HTERT RPE-1 (cell line): ENCODE results near the gene AFF1.
"Not testable (repeated sequence)": the region's sequence is repeated elsewhere in the genome, so short reads cannot be mapped to it uniquely, and the experiment has no call there.

Experiments used
- in situ Hi-C: fragments of 300-500 bp; cut with MboI; formaldehyde crosslinking; loops from 4 replicates; pipeline ENCODE4 v1.14.3; 2020; ENCODE audit warnings: low sequenced_read_pairs

AFF1 gene

DNA sequence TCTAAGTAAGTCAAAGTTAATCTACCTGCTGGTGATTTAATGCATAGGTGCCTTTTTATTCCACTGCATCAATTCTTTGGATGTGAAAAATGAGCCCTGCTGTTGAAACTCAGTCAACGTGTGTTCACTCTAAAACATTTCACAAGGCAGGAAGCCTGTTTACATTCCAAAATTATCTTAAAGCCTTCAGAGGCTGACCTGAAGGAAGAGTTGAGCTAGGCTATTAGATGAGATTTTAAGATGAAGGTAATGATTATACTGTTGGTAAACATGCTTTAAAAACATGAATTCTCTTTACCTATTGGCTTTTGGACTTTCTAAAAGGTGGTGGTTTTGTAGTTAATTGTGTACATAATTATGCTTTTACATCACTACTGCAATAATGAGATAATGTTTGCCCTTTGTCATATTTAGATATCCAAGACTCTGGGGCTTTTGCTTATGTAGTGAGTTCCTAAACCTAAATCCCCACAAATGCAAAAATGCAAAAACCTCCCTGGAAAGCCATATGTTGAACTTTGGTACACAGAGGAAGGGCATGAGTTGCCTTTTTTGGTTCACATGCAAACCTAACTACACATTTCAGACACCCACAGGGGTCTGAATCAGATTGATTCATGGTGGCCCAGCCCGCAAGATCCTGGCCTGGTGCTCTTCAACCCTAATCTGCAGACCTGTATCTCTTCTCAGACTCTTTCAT is 193.3 kb downstream of the AFF1 start:
- in situ Hi-C loops: no loop called here

DNA sequence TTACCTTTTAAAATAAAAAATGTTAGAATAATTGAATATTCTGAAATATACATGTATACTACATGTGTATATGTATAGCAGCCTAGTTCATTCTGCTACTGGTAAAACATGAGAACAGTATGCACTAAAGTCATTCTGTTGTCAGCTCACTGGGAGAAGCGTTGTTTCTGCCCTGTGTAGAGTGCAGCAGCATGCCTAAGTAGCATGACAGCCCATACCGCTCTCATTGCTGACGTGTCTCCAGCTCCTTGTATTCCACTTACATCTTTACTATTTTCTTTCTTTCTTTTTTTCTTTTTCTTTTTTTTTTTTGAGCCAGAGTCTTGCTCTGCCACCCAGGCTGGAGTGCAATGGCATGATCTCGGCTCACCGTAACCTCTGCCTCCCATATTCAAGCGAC is 194.9 kb downstream of the AFF1 start:
- in situ Hi-C loops: no loop called here

- in situ Hi-C loops: no loop called here
These were observed 196.3 kb downstream of the AFF1 start for GRCh38 chr4:87130985-87131703.

DNA sequence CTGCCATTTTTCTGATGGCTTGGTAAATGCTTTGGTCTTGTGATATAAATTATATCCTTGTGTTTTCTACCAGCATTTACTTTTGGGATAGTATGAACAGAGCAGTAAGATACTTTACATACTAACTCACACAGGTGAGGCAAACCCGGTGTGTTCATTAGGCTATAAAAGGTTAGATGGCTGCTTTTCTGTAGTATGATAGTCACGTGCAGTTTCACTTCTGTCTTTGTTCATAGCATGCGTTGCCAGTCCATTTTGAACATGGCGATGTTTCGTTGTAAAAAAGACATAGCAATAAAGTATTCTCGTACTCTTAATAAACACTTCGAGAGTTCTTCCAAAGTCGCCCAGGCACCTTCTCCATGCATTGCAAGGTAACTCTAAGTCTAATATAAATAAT is 197.2 kb downstream of the AFF1 start:
- in situ Hi-C loops: no loop called here

GRCh38 chr4:87133183-87133582 is 198.4 kb downstream of the AFF1 start:
- in situ Hi-C loops: no loop called here

DNA sequence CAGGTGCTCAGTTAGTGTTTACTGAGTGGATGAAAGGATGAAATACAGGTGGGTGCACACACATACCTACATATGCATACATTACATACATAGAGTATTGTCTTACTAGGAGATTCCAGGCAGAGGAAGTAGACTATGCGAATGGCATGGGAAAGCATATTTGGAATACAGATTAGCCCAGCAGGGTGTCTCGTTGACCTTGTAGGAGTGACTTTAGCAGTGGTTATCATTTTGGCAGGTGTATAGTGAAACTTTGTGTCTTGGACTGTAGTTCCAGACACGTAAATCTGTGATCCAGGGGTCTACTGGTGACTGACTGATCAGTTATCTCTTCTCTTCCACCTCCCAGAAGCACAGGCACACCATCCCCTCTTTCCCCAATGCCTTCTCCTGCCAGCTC is 199.3 kb downstream of the AFF1 start:
- in situ Hi-C loops: no loop called here

DNA sequence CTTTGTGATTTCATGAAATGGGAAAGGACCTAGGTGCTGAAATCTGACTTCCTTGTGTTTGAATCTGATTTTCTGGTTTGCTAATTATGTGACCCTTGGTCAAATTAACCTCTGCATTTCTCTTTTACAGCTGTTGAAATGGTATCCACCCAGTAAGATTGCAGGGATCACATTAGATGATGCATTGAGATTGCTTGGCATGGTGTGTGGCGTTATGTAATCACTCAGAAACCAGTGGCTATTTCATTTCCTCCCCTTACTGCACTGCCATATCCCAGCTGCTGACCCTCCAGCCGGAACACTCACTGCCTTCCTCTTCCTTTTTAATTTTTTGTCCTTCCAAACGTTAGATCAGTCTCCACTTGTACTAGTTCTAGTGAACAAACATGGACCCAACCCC is 206.6 kb downstream of the AFF1 start:
- in situ Hi-C loops: no loop called here

GRCh38 chr4:87144356-87144755 is 209.5 kb downstream of the AFF1 start:
- in situ Hi-C loops: no loop called here

- in situ Hi-C loops: not testable (repeated sequence)
These were observed 211.1 kb downstream of the AFF1 start for GRCh38 chr4:87145934-87146333.

- in situ Hi-C loops: no loop called here
These were observed 212.3 kb downstream of the AFF1 start for GRCh38 chr4:87147116-87147515.

DNA sequence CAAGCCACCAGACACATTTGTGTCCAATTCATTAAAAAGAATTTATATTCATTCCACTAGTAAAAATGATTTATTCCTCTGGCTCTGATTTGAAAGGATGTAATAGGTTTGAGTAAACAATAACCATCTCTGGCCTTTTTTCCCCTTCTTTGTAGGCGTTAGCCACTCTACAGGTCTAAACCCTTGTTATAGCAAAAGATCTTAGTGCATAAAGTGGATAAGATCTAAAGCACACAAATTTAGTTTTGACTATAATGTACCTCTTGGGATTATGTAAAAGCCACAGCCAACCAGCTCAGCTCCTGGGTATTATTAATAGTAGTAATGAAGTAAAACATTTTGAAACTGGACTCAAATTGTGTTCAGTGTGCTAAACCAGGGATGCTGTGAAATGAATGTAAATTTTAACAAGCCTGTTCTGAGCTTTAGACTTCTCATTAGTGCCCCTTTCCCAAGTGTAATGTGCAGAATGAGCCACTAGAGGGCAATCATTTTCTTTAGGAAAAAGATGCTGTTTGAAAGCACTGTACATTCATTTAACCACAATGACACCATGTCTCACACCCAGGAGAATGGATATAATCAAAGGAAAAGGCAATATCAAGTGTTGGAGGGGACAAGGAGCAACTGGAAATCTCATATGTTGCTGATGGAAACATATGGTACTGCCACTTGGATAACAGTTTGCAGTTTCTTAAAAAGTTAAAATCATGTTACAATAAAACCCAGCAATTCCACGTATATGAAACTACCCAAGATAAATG is 215.9 kb downstream of the AFF1 start:
- in situ Hi-C loops: no loop called here

DNA sequence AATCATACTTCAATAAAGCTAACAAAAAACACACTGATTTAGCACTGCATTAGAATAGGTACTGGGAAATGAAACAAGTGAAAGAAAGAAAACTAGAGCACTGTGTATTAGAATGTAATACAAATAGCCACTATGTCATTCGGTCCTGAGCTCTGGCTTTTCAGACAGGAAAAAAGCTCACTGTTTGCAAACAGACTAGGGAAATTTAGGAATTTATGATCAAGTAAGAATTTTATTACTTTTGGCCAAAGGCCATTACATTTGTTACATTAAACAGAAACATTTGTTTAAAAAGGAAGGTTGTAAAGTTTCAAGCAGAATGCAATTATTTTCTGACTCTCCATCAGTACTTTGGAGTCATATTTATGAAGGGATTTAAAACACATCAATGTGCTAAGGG is 216.9 kb downstream of the AFF1 start:
- in situ Hi-C loops: no loop called here

- in situ Hi-C loops: no loop called here
These were observed 217.7 kb downstream of the AFF1 start for GRCh38 chr4:87152310-87153041.

DNA sequence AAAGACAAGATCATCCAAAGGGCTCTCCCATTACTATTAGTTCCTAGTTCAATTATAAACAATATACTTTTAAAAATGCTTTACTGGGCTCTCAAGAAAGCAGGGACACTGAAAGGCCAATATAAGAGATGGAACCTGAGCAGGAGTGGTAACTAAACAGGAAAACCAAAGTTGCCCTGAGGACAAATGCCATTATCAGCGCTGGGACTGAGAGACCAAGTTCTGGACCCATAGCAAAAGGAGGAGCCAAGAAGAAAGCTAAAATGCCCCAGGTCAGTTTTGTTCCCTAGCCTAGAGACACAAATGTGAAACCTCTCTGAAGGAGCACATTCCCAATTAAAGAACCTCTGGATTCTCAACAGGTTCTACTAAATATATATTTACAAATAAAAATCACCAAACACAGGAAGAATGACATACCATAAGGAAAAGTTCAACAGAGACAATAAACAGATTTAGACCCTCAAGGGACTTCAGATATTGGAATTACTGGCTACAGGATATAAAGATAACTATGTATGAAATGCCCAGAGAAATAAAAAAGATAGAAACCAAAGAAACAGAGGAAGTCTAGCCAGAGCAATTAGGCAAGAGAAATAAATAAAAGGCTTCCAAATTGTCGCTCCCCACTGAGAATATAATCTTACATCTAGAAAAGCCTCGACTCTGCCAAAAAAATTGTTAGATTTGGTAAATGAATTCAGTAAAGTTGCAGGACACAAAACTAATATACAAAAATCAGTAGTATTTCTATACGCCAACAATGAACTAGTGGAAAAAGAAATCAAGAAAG is 218.5 kb downstream of the AFF1 start:
- in situ Hi-C loops: no loop called here

- in situ Hi-C loops: no loop called here
These were observed 231.1 kb downstream of the AFF1 start for GRCh38 chr4:87165892-87166291.

GRCh38 chr4:87166296-87166854 is 231.6 kb downstream of the AFF1 start:
- in situ Hi-C loops: no loop called here

DNA sequence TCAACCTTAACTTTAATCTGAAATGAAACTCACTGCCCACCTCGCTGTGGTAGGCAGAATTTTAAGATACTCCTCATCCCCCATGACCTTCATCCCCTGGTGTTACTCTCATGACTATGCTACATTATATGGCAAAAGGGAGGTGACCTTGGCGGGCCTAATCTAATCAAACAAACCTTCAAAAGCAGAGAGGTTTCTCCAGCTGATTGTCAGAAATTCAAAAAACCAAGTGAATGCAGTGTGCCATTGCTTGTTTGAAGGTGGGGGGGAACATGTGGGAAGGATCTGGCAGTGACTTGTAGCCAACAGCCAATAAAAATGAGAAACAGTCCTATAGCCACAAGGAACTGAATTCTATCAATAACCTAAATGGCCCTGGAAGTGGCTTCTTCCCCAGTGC is 237.1 kb downstream of the AFF1 start:
- in situ Hi-C loops: no loop called here

DNA sequence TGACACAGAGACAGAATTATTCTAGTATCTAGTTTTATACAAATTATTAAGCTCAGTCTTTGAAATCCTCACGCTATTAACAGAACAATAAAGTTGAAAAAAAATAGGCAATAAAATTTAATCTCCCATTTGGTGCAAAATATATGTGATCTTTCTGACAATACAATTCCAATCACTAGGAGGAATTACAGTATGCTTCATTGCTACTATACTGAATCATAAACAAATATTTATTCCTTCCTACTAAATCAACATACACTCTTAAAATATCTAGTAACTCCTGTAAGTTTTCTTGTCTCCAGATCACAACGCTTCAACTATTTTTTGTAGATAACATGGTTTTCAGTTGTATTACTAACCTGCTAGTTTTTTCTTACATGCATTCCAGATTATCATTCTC is 239.9 kb downstream of the AFF1 start:
- in situ Hi-C loops: no loop called here

GRCh38 chr4:87179751-87180150 is 244.9 kb downstream of the AFF1 start:
- in situ Hi-C loops: no loop called here

- in situ Hi-C loops: no loop called here
These were observed 246.0 kb downstream of the AFF1 start for GRCh38 chr4:87180767-87181166.
